ENCODE measurements around the gene NTS. TPM values are rescaled to one million over a fixed set of nuclear protein-coding genes. Genes with fewer than 3 reads are reported as not detected.
A peak's percentile ranks its signal among the peaks of the same experiment; 100 is the strongest.

Gene NTS
- polyA plus RNA-seq, 1 donor (not counting 4 experiments of a cell fraction or from before 2014, with no cell fraction given) = not detected

DNA sequence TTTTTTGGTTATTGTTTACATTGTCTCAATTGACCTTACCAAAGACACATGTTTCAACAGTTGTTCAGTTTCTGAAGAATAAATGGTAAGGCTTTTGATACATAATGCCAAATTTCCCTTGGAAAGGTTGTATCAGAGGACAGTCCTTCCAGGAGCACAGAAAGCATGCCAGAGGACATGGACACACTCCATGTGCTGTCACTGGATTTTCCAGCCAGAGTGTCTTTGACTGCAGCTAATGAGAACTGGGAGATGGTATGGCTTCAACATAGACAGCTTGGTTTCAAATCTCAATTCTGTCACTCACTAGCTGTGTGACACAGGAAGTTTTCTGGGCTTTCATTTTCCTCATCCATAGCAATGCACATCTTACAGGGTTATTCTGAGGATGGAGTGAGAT, 20.6 kb downstream of the NTS start:
- no peaks in the 10 kb centered on the region for H3K36me3 ChIP-seq (ENCODE audit: control insufficient read depth in 2 of 2, extremely low read depth in 1 of 2, insufficient read depth in 2 of 2, low read length in 2 of 2)
- no peaks in the 10 kb centered on the region for H3K27me3 ChIP-seq (ENCODE audit: control insufficient read depth, extremely low read depth, insufficient read depth, low read length)
- no peak for FAIRE-seq
- no peaks in the 10 kb centered on the region for H3K79me2 ChIP-seq (ENCODE audit: control insufficient read depth, insufficient read depth, low read length)
- DNase-seq (ENCODE audit: low read depth, low spot score) = no peak
- H3K9me3 ChIP-seq (ENCODE audit: control insufficient read depth, low read depth, low read length) = no peaks in the 10 kb centered on the region
- H3K4me1 ChIP-seq (ENCODE audit: control insufficient read depth, extremely low read depth, insufficient read depth, low read length) = no peaks in the 10 kb centered on the region
- H3K9me1 ChIP-seq (ENCODE audit: control insufficient read depth, extremely low read depth, insufficient read depth, low read length) = no peaks in the 10 kb centered on the region
- no peak overlapping the region for H3K27ac ChIP-seq (ENCODE audit: control insufficient read depth, insufficient read depth, low read length)
- no peak overlapping the region for H2AFZ ChIP-seq (ENCODE audit: control insufficient read depth, low read length)
- H3K9ac ChIP-seq (ENCODE audit: control insufficient read depth, extremely low read depth, insufficient read depth, low read length) = no peak overlapping the region
- no peak for TF ChIP-seq EZH2 (IDR thresholded peaks at IDR 0.05; ENCODE audit: low read length)
- TF ChIP-seq, protein P1, sequence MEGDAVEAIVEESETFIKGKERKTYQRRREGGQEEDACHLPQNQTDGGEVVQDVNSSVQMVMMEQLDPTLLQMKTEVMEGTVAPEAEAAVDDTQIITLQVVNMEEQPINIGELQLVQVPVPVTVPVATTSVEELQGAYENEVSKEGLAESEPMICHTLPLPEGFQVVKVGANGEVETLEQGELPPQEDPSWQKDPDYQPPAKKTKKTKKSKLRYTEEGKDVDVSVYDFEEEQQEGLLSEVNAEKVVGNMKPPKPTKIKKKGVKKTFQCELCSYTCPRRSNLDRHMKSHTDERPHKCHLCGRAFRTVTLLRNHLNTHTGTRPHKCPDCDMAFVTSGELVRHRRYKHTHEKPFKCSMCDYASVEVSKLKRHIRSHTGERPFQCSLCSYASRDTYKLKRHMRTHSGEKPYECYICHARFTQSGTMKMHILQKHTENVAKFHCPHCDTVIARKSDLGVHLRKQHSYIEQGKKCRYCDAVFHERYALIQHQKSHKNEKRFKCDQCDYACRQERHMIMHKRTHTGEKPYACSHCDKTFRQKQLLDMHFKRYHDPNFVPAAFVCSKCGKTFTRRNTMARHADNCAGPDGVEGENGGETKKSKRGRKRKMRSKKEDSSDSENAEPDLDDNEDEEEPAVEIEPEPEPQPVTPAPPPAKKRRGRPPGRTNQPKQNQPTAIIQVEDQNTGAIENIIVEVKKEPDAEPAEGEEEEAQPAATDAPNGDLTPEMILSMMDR (optimal IDR thresholded peaks at IDR 0.05 in 1 of 3, IDR thresholded peaks at IDR 0.05 in 1 of 3, conservative IDR thresholded peaks at IDR 0.05 in 1 of 3; ENCODE audit: extremely low read depth in 1 of 3, insufficient read depth in 2 of 3, low read length in 3 of 3) = no peak
- H4K20me1 ChIP-seq (ENCODE audit: control insufficient read depth, extremely low read depth, insufficient read depth, low read length) = no peaks in the 10 kb centered on the region
- no peak overlapping the region for H3K4me3 ChIP-seq (ENCODE audit: control insufficient read depth in 2 of 3, extremely low read depth in 1 of 3, insufficient read depth in 2 of 3, low read depth in 1 of 3, low read length in 3 of 3)
- dilution Hi-C loops (cut with MboI; ENCODE audit: extremely low pct_ligation_motif_present, low sequenced_read_pairs) = no loop called here
- H3K4me2 ChIP-seq (ENCODE audit: control insufficient read depth, extremely low read depth, insufficient read depth, low read depth, low read length) = no peak overlapping the region

GRCh38 chr12:85920324-85920947, 46.3 kb downstream of the NTS start:
- no peaks in the 10 kb centered on the region for H3K9me1 ChIP-seq (ENCODE audit: control insufficient read depth, extremely low read depth, insufficient read depth, low read length)
- no peak overlapping the region for H2AFZ ChIP-seq (ENCODE audit: control insufficient read depth, low read length)
- H4K20me1 ChIP-seq (ENCODE audit: control insufficient read depth, extremely low read depth, insufficient read depth, low read length) = no peaks in the 10 kb centered on the region
- H3K4me2 ChIP-seq (ENCODE audit: control insufficient read depth, extremely low read depth, insufficient read depth, low read depth, low read length) = no peak overlapping the region
- H3K4me3 ChIP-seq (ENCODE audit: control insufficient read depth in 2 of 3, extremely low read depth in 1 of 3, insufficient read depth in 2 of 3, low read depth in 1 of 3, low read length in 3 of 3) = no peak overlapping the region
- H3K4me1 ChIP-seq (ENCODE audit: control insufficient read depth, extremely low read depth, insufficient read depth, low read length) = no peaks in the 10 kb centered on the region
- H3K27me3 ChIP-seq (ENCODE audit: control insufficient read depth, extremely low read depth, insufficient read depth, low read length) = no peaks in the 10 kb centered on the region
- H3K27ac ChIP-seq (ENCODE audit: control insufficient read depth, insufficient read depth, low read length) = no peak overlapping the region
- H3K9me3 ChIP-seq (ENCODE audit: control insufficient read depth, low read depth, low read length) = no peaks in the 10 kb centered on the region
- dilution Hi-C loops (cut with MboI; ENCODE audit: extremely low pct_ligation_motif_present, low sequenced_read_pairs) = no loop called here
- H3K9ac ChIP-seq (ENCODE audit: control insufficient read depth, extremely low read depth, insufficient read depth, low read length) = no peak overlapping the region
- FAIRE-seq = no peak
- TF ChIP-seq EZH2 (IDR thresholded peaks at IDR 0.05; ENCODE audit: low read length) = no peak
- TF ChIP-seq, protein P1 (optimal IDR thresholded peaks at IDR 0.05 in 1 of 3, IDR thresholded peaks at IDR 0.05 in 1 of 3, conservative IDR thresholded peaks at IDR 0.05 in 1 of 3; ENCODE audit: extremely low read depth in 1 of 3, insufficient read depth in 2 of 3, low read length in 3 of 3) = peak in 2 of 3 experiments; percentile 19 to 21
- DNase-seq (ENCODE audit: low read depth, low spot score) = no peak
- H3K79me2 ChIP-seq (ENCODE audit: control insufficient read depth, insufficient read depth, low read length) = no peaks in the 10 kb centered on the region
- H3K36me3 ChIP-seq (ENCODE audit: control insufficient read depth in 2 of 2, extremely low read depth in 1 of 2, insufficient read depth in 2 of 2, low read length in 2 of 2) = no peaks in the 10 kb centered on the region
